GM19438 (cell line): ENCODE measurements around the gene CPEB3.
A peak's percentile ranks its signal among the peaks of the same experiment; 100 is the strongest.

Source experiments
- ATAC-seq: cut with Tn5 transposase; IDR thresholded peaks from one replicate; pipeline ENCODE4 v1.9.1; 2021; ENCODE audit warnings: low read depth; ENCODE audit not compliant: unreplicated experiment

The CPEB3 gene

DNA sequence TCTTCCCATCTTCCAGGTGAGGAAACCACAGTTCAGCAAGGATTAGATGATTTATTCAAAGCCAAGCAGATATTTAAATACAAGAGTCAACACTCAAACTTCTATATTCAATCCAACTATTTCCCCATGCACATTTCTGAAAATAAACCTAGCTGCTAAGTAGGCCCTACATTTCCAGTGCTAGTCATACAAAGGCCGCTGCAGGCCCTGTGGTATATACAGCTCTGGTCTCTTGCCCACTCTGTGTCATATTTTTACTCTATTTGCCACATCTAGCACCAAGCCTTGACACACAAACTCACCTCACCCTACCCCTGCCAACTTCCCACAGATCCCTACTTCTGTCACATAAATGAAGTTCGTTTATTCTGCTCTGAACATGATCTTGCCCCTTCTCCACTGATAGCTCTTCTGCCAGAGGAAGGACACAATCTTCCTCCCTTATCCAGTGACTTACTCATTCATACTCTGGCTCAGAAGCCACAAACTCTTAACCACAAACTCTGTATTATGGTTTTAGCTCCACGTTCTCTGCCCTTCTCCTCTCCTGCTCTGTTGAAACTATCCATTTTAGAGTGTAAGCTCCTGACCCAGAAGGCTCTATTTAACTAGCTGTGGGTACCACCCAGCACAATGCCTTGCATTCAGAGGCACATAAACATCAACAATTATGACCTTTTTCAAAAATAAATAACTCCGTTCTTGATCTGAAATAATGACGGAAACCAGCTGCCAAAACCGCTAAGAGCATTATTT, 180.7 kb downstream of the CPEB3 start:
- ATAC-seq = no peak

DNA sequence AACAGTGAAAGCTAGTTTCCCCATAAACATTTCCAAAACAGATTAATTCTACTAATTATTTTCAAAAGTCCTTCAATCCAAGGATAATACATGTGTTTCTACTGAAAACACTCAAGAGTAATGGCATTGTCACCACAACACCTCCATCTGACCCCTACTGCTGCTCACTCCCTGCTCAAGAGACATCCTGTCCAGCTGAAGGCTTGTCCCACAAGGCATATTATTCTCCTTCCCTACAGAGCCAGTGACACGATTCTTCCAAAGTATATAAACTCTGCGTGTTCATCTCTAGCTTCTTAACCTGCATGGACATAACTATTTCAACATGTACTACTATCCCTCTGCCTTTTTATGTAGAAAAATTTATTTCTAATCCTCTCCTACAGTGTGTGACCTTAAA, 182.1 kb downstream of the CPEB3 start:
- ATAC-seq = no peak

DNA sequence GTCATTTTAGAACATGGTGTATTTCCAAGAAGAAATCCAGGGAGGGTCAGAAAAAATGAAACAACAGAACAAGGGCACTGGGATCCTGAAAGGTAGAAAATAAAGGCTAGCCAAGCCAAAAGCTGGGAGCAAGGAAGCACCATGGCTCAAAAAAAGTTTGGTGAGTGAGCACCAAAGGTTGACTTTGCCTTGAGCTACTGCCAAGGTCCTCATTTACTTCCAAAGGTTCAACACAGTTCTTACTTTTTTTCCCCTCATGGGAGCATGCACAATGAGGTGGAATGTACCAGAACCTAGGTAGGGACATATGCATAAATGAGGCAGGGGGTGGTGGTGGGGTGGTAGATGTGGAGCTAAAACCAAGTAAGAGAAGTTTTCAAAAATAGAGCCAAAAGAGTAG, 182.8 kb downstream of the CPEB3 start:
- no peak for ATAC-seq

DNA sequence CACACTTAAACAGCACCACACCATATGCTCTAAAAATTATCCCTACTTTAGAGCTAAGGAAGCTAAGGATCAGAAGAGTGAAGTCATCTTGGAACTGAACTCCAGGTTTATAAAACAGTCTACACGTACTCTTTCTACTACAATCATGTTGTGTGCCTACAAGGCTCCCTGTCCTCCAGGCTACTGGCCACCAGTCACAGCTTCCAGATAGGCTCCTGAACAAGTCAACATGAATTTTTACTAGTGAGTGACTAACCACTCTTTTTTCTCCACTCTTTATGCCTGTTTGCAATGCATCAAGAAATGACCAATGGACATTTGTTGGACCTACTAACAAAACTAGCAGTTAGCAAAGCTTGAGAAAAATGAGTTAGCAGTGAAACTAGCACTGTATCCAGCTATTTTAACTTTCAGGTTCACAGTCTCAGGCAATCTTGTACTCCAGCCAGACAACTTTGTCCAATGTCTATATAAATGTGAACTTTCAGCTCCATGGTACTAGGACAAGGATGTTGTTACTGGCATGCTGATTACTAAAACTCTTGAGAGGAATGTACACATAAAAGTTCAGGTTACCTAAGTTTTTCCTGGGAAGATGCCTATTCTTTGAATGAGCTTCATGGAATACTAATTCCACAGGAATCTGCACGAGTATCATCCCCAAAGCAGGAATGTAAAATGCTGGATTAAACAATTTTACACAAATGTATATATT, 187.3 kb downstream of the CPEB3 start:
- ATAC-seq = no peak

DNA sequence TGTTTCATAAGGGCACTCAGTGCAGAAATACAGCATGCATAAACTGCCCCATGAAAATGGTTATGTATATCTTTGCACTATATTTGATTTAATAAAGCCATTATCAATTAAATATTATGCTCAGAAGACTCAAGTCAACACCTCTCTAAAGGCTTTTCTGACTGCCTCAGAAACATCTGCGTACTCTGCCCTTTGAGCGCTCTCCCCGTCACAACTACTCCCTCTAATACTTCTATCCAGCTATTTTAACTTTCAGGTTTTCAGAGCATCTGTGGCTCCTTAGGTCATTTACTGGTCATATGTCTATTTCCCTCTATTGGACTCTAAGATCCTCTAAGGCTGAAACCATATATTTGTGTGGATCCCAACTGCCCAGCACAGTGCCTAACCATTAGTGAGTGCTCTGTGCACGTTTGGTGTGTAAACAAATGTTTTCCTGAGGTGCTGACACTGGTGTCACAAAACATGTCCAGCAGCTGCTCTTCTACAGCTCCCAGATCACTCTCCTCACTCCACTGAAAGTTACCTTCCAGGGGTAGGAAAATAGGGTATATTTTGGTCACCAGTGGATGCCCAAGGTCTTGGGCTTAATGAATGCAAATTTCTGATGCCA, 188.2 kb downstream of the CPEB3 start:
- ATAC-seq = no peak

DNA sequence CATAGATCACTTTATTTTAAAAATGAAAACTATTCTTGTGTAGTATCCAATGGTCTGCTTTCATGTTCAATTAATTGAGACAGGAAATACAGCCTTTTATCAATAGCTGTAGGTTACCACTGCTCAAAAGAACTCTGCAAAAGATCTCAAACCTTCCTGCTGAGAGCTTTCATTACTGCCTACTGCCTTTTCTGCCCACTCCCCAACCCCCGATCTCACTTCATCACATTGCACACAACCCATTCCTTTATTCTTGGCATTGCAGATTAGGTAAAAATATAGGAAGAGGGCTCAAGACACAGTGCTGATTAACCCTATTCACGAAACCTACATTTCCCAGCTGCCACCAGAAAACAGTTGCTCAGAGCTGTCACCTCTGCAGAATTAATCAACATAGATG, 195.9 kb downstream of the CPEB3 start:
- no peak for ATAC-seq

DNA sequence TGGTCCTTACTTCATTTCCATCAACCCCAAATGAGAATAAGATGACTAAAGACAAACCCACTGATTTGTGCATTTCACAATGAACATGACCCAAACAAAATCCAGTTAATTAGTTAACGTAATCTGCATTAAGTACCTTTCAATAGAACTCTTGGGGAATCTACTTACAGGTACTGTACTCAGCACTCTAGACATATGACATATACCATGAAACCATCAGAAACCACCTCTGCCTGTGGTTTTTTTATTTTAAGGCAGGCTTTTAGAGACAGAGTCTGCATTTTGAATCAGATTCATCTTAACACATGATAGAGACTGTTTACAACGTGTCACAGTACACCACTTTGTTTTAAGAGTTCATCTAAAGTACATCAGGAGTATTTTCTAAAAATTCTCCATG, 198.9 kb downstream of the CPEB3 start:
- ATAC-seq = no peak

DNA sequence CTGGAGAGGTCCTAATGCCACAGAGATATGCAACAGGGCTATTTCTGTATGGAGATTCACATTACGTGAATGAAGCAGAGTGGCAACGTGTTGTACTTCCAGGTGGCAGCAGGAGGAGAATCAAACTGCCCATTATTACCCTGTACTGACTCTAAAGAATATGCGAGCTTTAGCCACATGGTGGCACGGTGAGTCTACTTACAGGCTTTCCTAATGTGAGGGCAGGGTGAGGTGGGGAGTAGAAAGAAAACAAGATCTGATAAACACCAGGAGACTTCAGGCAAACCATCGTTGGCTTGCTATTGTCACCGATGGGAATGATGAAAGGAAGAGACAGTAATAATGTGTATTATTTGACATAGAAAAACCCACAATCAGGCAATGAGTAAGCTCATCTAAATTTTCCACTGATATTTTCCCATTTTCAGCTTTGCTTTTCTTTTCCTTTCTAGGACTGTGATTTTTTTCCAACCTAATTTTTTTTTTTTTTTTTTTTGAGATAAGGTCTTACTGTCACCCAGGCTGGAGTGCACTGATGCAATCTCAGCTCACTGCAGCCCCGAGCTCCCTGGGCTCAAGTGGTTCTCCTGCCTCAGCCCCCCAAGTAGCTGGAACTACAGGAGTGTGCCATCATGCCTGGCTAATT, 203.0 kb downstream of the CPEB3 start:
- peak; percentile 97 for ATAC-seq

DNA sequence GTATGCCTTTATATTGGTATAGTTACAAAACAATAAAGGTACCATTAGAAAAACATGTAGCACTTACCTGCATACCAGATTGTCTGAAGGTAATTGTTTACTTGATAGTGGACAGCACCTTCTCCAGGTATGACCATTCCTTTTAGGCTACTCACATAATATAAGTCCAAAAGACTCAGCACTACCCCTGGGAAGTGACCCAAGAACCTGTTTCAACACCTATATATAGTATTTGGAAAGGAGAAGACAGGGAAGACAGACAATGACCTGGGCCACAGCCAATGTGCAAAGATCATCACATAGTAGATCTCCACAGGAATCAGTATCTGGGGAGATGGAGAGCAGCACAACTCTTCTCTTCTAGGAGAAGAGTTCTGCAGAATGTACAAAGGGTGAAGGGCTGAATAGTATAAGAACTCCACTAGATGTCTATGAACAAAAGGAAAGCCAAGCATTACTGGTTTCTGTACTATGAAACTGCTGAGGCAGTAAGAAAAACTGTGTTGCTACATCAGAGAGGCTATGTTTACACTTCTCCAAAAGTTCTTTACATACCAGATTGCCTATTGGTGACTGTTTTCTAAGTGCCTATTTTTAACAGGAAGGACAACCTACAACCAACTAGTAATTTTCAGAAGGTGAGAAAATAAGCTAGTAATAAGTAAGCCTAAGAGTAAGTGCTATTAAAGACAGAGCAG, 208.1 kb downstream of the CPEB3 start:
- no peak for ATAC-seq

DNA sequence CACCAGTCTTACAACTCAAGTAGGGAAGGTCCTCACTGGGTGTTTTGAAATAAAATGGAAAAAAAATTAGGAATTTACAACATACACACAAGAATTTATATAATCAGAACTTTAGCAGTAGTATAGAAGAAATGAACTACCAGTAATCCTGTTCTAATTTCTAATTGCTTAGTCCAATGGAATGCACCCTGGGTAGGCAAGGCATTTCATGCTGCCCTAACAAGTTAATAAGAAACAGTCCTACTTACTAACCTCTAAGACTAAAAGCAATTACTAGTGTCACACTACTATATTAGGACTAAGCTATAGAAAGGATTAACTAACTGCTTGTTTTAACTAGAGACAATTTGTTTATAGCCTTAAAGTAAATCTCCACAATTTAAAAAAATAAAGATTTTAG, 209.2 kb downstream of the CPEB3 start:
- no peak for ATAC-seq

DNA sequence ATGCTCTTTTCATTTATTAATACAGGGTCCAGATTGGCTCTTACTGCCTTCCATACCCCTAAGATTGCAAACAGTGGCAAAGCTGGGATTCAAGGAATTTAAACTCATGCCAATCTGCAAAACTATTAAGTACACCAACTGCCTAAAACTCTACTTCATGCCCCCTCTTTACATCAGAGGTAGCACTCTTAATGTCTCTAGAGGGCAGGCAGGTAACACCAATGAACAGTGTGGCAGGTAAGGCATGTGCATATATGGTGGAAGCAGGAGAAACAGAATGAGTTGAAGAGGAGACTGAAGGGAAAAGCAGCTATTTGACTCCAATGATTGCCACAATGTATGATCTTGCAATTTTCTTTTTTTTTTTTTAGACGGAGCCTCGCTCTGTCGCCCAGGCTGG, 210.6 kb downstream of the CPEB3 start:
- no peak for ATAC-seq

DNA sequence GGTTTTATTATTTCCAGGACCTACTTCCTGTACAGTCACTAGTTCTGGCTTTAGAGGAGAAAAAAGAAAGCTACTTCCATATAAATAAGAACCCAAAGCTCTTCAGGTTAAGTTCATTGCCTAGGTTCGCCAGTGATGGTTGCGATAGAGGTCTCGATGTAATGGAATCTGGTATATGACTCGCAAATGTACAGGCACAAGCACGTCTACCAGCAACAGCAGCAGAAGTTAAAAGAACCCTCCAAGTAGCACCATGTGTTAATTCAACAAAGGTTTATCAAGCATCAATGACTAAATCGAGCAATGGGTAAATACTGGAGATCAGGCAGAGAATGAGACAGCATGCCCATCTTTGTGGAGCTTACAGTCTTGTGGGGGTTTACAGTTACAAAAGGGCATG, 211.9 kb downstream of the CPEB3 start:
- ATAC-seq = no peak

DNA sequence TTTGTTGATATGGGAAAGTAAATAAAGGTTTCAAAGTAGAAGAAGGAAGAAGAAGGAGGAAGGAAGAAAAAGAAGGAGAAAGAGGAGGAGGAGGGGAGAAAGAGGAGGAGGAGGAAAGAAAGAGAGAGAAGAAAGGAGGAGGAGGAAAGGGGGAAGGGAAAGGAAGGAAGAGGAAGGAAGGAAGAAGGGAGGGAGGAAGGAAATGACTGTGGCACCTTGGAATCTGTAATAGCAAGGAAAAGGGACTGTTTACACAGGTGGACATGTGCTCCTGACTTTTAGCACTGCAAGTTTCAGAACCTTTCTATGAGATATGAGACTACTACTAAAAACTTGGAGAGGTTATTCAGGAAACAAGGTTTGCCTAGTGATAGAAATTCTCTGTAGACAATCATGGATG, 214.2 kb downstream of the CPEB3 start:
- no peak for ATAC-seq

DNA sequence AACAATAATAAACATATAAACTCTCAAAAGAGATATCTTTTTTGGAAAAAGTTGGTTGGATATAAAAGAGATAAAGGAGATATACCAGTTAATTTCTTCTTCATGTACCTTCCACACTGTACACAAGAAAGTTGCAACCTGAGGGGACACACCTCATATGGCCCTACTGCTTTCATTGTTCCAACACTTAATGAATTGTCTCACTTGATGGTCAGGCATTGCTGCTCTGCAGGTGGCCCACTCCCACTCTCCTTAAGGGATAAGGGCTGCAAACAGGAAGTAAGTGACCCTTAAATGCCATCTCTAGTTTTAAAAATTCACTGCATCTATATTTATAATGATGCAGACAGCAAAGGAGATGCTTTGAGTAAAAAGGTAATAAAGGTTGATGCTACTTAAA, 215.0 kb downstream of the CPEB3 start:
- ATAC-seq = no peak

DNA sequence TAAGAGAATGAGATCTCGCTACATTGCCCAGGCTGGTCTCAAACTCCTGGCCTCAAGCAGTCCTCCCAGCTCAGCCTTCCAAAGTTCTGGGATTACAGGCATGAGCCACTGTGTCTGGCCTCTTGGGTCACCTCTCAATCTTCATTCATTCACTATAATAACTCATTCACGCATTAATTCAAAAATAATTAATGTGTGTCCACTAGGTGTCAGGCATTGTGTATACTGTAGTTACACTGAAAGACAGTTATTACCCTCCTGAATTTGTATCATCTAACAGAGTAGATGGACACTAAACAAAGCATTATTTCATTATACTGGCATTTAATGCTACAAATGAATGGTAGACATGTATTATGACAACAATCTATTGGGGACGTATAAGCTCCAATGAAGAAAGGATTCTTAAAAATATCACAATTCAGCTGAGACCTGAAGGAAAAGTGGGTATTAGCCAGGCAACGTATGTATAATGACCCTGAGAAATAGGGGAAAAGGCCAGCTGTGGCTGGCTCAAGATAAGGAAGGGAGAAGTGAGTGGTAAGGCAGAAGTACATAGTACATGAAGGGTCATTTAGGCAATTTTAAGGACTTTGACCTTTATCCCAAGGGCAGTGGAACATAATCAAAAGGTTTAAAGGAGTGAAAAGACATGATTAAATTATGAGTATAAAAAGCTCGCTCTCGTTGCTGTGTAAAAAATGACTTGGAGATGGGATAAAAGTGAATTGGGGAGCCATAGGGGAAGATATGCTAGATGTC, 216.6 kb downstream of the CPEB3 start:
- ATAC-seq = no peak

DNA sequence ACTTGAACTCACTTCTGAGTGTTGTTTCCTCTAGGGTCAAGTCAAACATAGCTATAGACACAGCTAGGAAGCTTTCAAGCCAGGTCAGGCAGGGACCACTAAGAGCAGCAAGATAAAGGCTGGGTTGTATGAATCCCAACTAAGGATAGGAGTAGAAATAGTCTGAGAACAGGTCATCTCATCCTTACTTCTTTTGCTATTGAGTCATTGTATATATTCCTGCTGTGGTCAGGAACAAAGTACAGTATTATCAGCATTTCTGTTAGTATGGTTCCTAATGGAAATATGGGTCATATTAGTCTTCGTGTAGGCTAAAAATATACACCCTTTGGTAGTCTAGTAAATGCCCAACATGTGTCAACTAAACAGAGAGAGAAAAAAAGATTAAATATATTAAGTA, 222.0 kb downstream of the CPEB3 start:
- no peak for ATAC-seq

DNA sequence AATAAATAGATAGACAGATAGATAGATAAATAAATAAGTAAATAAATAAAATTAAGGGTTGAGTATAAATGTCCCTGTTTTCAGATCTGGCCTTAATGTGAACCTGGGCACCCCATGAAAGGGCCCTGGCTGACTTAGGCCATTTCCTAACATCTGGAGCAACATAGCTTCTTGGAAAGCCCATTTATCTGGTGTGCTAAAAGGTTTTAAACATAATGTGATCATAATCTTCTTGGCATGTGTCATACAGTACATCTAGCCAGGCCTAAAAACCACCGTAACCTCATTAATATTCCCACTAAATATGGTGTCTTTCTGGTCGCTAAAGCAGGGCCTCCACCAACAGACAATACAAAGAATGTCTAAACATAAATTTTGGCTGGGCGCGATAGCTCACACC, 224.5 kb downstream of the CPEB3 start:
- ATAC-seq = no peak

DNA sequence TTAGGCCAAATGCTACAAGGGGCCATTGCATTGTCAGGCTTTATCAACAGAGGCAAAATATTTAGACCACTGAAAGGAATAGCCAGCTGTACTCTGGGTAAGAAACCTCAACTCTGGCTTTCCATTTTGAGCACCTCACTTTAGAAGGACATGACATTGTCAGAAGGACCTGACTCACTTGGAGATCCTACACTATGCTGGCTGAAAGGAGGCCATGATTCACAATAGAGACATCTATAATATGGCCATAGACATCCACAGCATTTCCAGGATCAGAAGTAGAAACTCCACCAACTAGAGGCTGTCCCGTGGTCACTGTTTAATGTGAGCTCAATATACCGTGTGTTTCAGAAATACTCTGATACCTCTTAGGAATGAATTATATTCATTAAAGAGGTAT, 226.4 kb downstream of the CPEB3 start:
- no peak for ATAC-seq

DNA sequence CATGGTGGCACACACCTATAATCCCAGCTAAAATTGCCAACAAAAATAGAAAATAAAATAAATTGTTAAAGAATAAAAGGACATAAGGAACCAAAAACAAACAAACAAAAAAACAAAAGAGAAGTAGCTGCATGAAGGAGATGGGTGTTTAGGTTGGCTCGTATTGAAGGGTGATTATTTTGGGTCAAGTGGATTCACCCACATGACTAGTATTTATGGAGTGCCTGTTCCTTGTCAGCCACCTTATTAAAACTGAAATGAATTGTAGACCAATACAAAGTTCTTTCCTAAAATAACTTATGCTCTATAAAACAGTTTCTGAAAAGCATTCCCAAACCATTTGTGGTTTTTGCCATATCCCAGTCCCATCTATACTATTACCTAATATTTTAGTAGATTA, 228.6 kb downstream of the CPEB3 start:
- no peak for ATAC-seq

DNA sequence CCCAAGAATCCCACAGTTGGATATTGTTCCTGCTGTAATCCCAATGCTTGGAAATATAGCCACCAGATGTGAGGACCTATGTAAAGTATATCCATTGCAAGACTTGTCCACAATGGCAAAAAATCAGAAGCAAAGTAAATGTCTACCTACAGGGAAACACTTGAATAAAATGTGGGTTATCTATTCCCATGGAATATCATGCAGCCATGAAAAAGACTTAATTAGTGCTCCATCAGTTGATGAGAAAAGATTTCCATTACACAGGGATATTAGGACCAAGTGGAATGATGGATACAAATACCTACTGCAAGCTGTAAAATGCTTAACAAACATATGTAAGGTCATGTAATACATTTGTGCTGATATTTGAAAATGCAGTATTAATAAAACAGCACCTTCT, 236.1 kb downstream of the CPEB3 start:
- ATAC-seq = no peak
